ENCODE measurements around the gene VWA7.

Gene VWA7

GRCh38 chr6:31776485-31776988 is 591 bp downstream of the VWA7 start:
- no peak for DNase-seq

GRCh38 chr6:31775633-31776484 is 1.3 kb downstream of the VWA7 start:
- DNase-seq, result no peak

- no peak for DNase-seq
These were observed 1.9 kb downstream of the VWA7 start for GRCh38 chr6:31775184-31775583.

- no peak for DNase-seq
These were observed 5.2 kb downstream of the VWA7 start for GRCh38 chr6:31771992-31772358.

GRCh38 chr6:31770860-31771259 is 6.3 kb downstream of the VWA7 start:
- DNase-seq, result no peak

- DNase-seq, result no peak
These were observed 7.3 kb downstream of the VWA7 start for GRCh38 chr6:31769684-31770371.

GRCh38 chr6:31768363-31769257 is 8.5 kb downstream of the VWA7 start:
- DNase-seq, result no peak

- no peak for DNase-seq
These were observed 10.0 kb downstream of the VWA7 start for GRCh38 chr6:31767096-31767645.

- DNase-seq, result no peak
These were observed 11.0 kb downstream of the VWA7 start for GRCh38 chr6:31765910-31766794.

- no peak for DNase-seq
These were observed 11.6 kb downstream of the VWA7 start for GRCh38 chr6:31765559-31765909.

- no peak for DNase-seq
These were observed 12.9 kb downstream of the VWA7 start for GRCh38 chr6:31764198-31764597.

- no peak for DNase-seq
These were observed 13.5 kb downstream of the VWA7 start for GRCh38 chr6:31763619-31763940.

- DNase-seq, result no peak
These were observed 14.1 kb downstream of the VWA7 start for GRCh38 chr6:31762878-31763618.

- DNase-seq, result no peak
These were observed 14.8 kb downstream of the VWA7 start, which contains the start of gene SAPCD1 for GRCh38 chr6:31762356-31762755. TSS of gene SAPCD1 (plus strand) at chr6:31762656. CDS start at chr6:31763055, 399 bp downstream.

- no peak for DNase-seq
These were observed 15.8 kb downstream of the VWA7 start for GRCh38 chr6:31761343-31761742.

GRCh38 chr6:31760790-31761189 is 16.3 kb downstream of the VWA7 start:
- DNase-seq, result no peak

GRCh38 chr6:31758281-31758680 is 18.8 kb downstream of the VWA7 start:
- DNase-seq, result no peak

- DNase-seq, result no peak
These were observed 24.3 kb downstream of the VWA7 start for GRCh38 chr6:31752739-31753319.

- no peak for DNase-seq
These were observed 26.6 kb downstream of the VWA7 start for GRCh38 chr6:31750411-31751022.

GRCh38 chr6:31749301-31750036 is 27.7 kb downstream of the VWA7 start:
- no peak for DNase-seq

Data from NCI-H1092 (cell line).